ENCODE results near the gene CRYBA4. TPM values are rescaled to one million over a fixed set of nuclear protein-coding genes. Genes with fewer than 3 reads are reported as not detected.

CRYBA4 gene
- total RNA-seq, 1 experiment from 2014 or later, result not detected

DNA sequence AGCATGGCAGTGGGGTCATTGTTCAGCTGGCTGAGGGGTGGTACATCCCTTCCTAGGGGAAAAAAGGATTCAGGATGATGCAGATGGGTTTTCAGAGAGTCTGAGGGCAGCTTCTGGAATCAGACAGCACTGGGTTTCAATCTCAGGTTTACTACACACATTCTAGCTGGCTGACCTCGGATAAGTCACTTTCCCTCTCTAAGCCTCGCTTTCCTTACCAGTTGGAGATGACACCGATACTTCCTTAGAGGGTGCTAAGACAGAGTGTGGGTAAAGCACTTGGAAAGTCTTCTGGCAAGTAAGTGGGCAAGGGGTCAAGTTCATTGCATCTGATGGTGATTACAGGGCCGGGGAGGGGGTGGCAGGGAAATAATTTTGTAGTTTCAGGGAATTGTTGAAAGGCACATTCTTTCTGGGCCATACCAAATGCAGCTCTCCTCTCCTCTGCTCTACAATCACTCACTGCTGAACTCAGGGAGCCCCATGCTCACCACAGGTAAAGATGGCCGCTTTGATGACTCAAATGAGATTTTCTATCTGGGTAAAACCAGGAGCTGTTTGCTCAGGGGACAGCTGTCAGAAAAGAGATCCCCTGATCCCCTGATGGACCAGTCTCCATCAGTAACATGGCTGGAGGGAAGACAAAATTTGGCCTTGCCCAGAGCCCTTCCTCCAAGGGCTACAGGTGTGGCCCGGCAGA is 29.1 kb downstream of the CRYBA4 start:
- no peaks in the 10 kb centered on the region for H3K4me1 ChIP-seq (ENCODE audit: control insufficient read depth, insufficient read depth, low read length)
- no peak for DNase-seq (ENCODE audit: low read depth, low spot score)
- no peaks in the 10 kb centered on the region for H3K36me3 ChIP-seq (ENCODE audit: control insufficient read depth, insufficient read depth, low read length)
- CTCF ChIA-PET, result no interaction called here
- H3K27me3 ChIP-seq (ENCODE audit: control insufficient read depth, insufficient read depth, low read length), result peaks cover 6% of the 10 kb centered on the region
- no peak overlapping the region for H3K27ac ChIP-seq (ENCODE audit: low read length)
- no peak for ATAC-seq
- in situ Hi-C loops (cut with HindIII; ENCODE audit: low pct_unique_long_range_greater_than_20kb, low sequenced_read_pairs) (no loop called here), intact Hi-C loops (cut with micrococcal nuclease; ENCODE audit: unreplicated experiment) (no loop called here)
- TF ChIP-seq, protein P1, sequence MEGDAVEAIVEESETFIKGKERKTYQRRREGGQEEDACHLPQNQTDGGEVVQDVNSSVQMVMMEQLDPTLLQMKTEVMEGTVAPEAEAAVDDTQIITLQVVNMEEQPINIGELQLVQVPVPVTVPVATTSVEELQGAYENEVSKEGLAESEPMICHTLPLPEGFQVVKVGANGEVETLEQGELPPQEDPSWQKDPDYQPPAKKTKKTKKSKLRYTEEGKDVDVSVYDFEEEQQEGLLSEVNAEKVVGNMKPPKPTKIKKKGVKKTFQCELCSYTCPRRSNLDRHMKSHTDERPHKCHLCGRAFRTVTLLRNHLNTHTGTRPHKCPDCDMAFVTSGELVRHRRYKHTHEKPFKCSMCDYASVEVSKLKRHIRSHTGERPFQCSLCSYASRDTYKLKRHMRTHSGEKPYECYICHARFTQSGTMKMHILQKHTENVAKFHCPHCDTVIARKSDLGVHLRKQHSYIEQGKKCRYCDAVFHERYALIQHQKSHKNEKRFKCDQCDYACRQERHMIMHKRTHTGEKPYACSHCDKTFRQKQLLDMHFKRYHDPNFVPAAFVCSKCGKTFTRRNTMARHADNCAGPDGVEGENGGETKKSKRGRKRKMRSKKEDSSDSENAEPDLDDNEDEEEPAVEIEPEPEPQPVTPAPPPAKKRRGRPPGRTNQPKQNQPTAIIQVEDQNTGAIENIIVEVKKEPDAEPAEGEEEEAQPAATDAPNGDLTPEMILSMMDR (IDR thresholded peaks at IDR 0.05), result no peak
- no peak for TF ChIP-seq POLR2AphosphoS5 (IDR thresholded peaks at IDR 0.05; ENCODE audit: low read depth, low read length)
- TF ChIP-seq SIN3A (IDR thresholded peaks at IDR 0.05; ENCODE audit: borderline replicate concordance, insufficient read depth, low read depth, low read length), result no peak
- TF ChIP-seq TCF7L2 (IDR thresholded peaks at IDR 0.05; ENCODE audit: low read depth, low read length), result no peak
- TF ChIP-seq, protein P2, sequence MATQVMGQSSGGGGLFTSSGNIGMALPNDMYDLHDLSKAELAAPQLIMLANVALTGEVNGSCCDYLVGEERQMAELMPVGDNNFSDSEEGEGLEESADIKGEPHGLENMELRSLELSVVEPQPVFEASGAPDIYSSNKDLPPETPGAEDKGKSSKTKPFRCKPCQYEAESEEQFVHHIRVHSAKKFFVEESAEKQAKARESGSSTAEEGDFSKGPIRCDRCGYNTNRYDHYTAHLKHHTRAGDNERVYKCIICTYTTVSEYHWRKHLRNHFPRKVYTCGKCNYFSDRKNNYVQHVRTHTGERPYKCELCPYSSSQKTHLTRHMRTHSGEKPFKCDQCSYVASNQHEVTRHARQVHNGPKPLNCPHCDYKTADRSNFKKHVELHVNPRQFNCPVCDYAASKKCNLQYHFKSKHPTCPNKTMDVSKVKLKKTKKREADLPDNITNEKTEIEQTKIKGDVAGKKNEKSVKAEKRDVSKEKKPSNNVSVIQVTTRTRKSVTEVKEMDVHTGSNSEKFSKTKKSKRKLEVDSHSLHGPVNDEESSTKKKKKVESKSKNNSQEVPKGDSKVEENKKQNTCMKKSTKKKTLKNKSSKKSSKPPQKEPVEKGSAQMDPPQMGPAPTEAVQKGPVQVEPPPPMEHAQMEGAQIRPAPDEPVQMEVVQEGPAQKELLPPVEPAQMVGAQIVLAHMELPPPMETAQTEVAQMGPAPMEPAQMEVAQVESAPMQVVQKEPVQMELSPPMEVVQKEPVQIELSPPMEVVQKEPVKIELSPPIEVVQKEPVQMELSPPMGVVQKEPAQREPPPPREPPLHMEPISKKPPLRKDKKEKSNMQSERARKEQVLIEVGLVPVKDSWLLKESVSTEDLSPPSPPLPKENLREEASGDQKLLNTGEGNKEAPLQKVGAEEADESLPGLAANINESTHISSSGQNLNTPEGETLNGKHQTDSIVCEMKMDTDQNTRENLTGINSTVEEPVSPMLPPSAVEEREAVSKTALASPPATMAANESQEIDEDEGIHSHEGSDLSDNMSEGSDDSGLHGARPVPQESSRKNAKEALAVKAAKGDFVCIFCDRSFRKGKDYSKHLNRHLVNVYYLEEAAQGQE (IDR thresholded peaks at IDR 0.05; ENCODE audit: insufficient read depth in 1 of 2, low read depth in 2 of 2, low read length in 1 of 2), result no peak
- H3K9me3 ChIP-seq (ENCODE audit: control insufficient read depth, insufficient read depth, low read depth, low read length), result no peaks in the 10 kb centered on the region
- BruUV-seq (replicated peaks), result no TSS peak
- H3K4me3 ChIP-seq (ENCODE audit: low read depth in 2 of 2, low read length in 2 of 2), result no peak overlapping the region
- POLR2A ChIA-PET, result no interaction called here

DNA sequence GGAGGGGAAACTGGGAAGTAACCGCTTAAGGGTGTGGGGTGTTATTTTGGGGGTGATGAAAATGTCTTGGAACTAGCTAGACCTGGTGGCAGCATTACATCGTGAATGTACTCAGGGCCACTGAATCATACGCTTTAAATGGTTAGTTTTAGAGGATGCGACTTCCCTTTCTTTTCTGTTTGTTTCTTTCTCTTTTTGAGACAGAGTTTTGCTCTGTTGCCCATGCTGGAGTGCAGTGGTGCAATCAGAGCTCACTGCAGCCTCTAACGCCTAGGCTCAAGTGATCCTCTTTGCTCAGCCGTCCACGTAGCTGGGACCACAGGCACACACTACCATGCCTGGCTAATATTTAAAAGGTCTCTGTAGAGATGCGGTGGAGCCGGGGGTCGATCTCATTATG is 30.1 kb downstream of the CRYBA4 start:
- H3K27me3 ChIP-seq (ENCODE audit: control insufficient read depth, insufficient read depth, low read length), result peaks cover 5% of the 10 kb centered on the region
- POLR2A ChIA-PET, result no interaction called here

More for the DNA sequence above, 30.1 kb downstream of the CRYBA4 start:
- intact Hi-C loops (cut with micrococcal nuclease; ENCODE audit: unreplicated experiment) (no loop called here), in situ Hi-C loops (cut with HindIII; ENCODE audit: low pct_unique_long_range_greater_than_20kb, low sequenced_read_pairs) (no loop called here)
- TF ChIP-seq, protein P2 (IDR thresholded peaks at IDR 0.05; ENCODE audit: insufficient read depth in 1 of 2, low read depth in 2 of 2, low read length in 1 of 2), result no peak
- no peak for TF ChIP-seq TCF7L2 (IDR thresholded peaks at IDR 0.05; ENCODE audit: low read depth, low read length)
- TF ChIP-seq, protein P1 (IDR thresholded peaks at IDR 0.05), result no peak
- CTCF ChIA-PET, result no interaction called here
- H3K4me3 ChIP-seq (ENCODE audit: low read depth in 2 of 2, low read length in 2 of 2), result no peak overlapping the region
- H3K36me3 ChIP-seq (ENCODE audit: control insufficient read depth, insufficient read depth, low read length), result no peaks in the 10 kb centered on the region
- no TSS peak for BruUV-seq (replicated peaks)
- ATAC-seq, result no peak
- H3K4me1 ChIP-seq (ENCODE audit: control insufficient read depth, insufficient read depth, low read length), result no peaks in the 10 kb centered on the region
- DNase-seq (ENCODE audit: low read depth, low spot score), result no peak
- no peaks in the 10 kb centered on the region for H3K9me3 ChIP-seq (ENCODE audit: control insufficient read depth, insufficient read depth, low read depth, low read length)
- no peak overlapping the region for H3K27ac ChIP-seq (ENCODE audit: low read length)
